Measurements from ENCODE around the gene GLP2R. TPM values are rescaled to one million over a fixed set of nuclear protein-coding genes. Genes with fewer than 3 reads are reported as not detected.
A peak's percentile ranks its signal among the peaks of the same experiment; 100 is the strongest.

Gene GLP2R
- total RNA-seq, 3 donors from 2014 or later, result 2.0 to 4.2 (median 3.7) TPM

GRCh38 chr17:9932491-9932890 is 106.8 kb downstream of the GLP2R start:
- Histone ChIP-seq H3K4me1 (peaks cover 0 to 6% of the 10 kb centered on the region in 2 donors), H3K27ac (peak overlapping the region in 1 of 2 donors; percentile 32), H3K36me3 (no peaks in the 10 kb centered on the region), H3K4me3 (no peak overlapping the region), H3K9me3 (no peaks in the 10 kb centered on the region), H3K27me3 (no peaks in the 10 kb centered on the region)
- intact Hi-C loops (cut with DNase I; ENCODE audit: low total_unique reads), result no loop called here
- TF ChIP-seq POLR2AphosphoS5 (IDR thresholded peaks at IDR 0.05) (no peak), CTCF (IDR thresholded peaks at IDR 0.05) (no peak)
- DNase-seq (ENCODE audit: low spot score in 2 of 2), result no peak

GRCh38 chr17:9934331-9934730 is 108.6 kb downstream of the GLP2R start:
- H3K27ac ChIP-seq, result peak overlapping the region in 1 of 2 donors; percentile 0
- no peaks in the 10 kb centered on the region for H3K36me3 ChIP-seq
- intact Hi-C loops (cut with DNase I; ENCODE audit: low total_unique reads), result no loop called here
- H3K27me3 ChIP-seq, result no peaks in the 10 kb centered on the region
- TF ChIP-seq CTCF (IDR thresholded peaks at IDR 0.05) (no peak), POLR2AphosphoS5 (IDR thresholded peaks at IDR 0.05) (no peak), POLR2A (IDR thresholded peaks at IDR 0.05) (no peak)
- peaks cover 0 to 10% of the 10 kb centered on the region in 2 donors for H3K9me3 ChIP-seq
- H3K4me1 ChIP-seq, result peaks cover 0 to 6% of the 10 kb centered on the region in 2 donors
- no peak overlapping the region for H3K4me3 ChIP-seq
- no peak for DNase-seq (ENCODE audit: low spot score in 2 of 2)

- peak overlapping the region; percentile 21 to 87 for H3K27ac ChIP-seq
- no peak overlapping the region for H3K4me3 ChIP-seq
- peak in 2 of 3 donors; percentile 44 to 58 for TF ChIP-seq POLR2AphosphoS5 (IDR thresholded peaks at IDR 0.05)
- no peak for TF ChIP-seq CTCF (IDR thresholded peaks at IDR 0.05)
- H3K27me3 ChIP-seq, result no peaks in the 10 kb centered on the region
- peak in 1 of 2 donors; percentile 26 for DNase-seq (ENCODE audit: low spot score in 2 of 2)
- H3K4me1 ChIP-seq, result peaks cover 0 to 6% of the 10 kb centered on the region in 2 donors
- intact Hi-C loops (cut with DNase I; ENCODE audit: low total_unique reads), result no loop called here
- no peaks in the 10 kb centered on the region for H3K36me3 ChIP-seq
- H3K9me3 ChIP-seq, result peaks cover 0 to 10% of the 10 kb centered on the region in 2 donors
Observed at GRCh38 chr17:9935408-9935807, 109.7 kb downstream of the GLP2R start.

GRCh38 chr17:9936095-9936494 is 110.4 kb downstream of the GLP2R start:
- Histone ChIP-seq H3K4me1 (peaks cover 0 to 6% of the 10 kb centered on the region in 2 donors), H3K9me3 (peaks cover 0 to 10% of the 10 kb centered on the region in 2 donors), H3K4me3 (no peak overlapping the region), H3K27me3 (no peaks in the 10 kb centered on the region), H3K27ac (peak overlapping the region in 1 of 2 donors; percentile 87), H3K36me3 (no peaks in the 10 kb centered on the region)
- DNase-seq (ENCODE audit: low spot score in 2 of 2), result no peak
- intact Hi-C loops (cut with DNase I; ENCODE audit: low total_unique reads), result no loop called here
- TF ChIP-seq CTCF (IDR thresholded peaks at IDR 0.05) (no peak), POLR2AphosphoS5 (IDR thresholded peaks at IDR 0.05) (no peak), POLR2A (IDR thresholded peaks at IDR 0.05) (no peak)

GRCh38 chr17:9937241-9937761 is 111.6 kb downstream of the GLP2R start:
- intact Hi-C loops (cut with DNase I; ENCODE audit: low total_unique reads), result no loop called here
- DNase-seq (ENCODE audit: low spot score in 2 of 2), result no peak
- Histone ChIP-seq H3K4me1 (peaks cover 0 to 6% of the 10 kb centered on the region in 2 donors), H3K27me3 (no peaks in the 10 kb centered on the region), H3K36me3 (no peaks in the 10 kb centered on the region), H3K9me3 (peaks cover 0 to 10% of the 10 kb centered on the region in 2 donors), H3K27ac (peak overlapping the region in 1 of 2 donors; percentile 74), H3K4me3 (peak overlapping the region in 1 of 3 donors; percentile 19)
- TF ChIP-seq POLR2A (IDR thresholded peaks at IDR 0.05), result no peak
- TF ChIP-seq CTCF (IDR thresholded peaks at IDR 0.05), result no peak
- TF ChIP-seq POLR2AphosphoS5 (IDR thresholded peaks at IDR 0.05), result no peak
